Type B pancreatic cell (in vitro differentiated cells): ENCODE results near the gene PCDHB12. TPM values are rescaled to one million over a fixed set of nuclear protein-coding genes. Genes with fewer than 3 reads are reported as not detected.
"Not testable (repeated sequence)": the region's sequence is repeated elsewhere in the genome, so short reads cannot be mapped to it uniquely, and the experiment has no call there.

ENCODE experiments used
- DNase-seq: peaks from one replicate; pipeline ENCODE4 v3.0.0; 2021; ENCODE audit warnings: mixed read lengths; ENCODE audit not compliant: unreplicated experiment; ENCODE audit errors: extremely low spot score
- H3K27ac Mint-ChIP-seq: 2 replicates; pipeline ENCODE4 v1.8.0; 2021; ENCODE audit warnings: mild to moderate bottlenecking, mixed read lengths
- H3K27me3 Mint-ChIP-seq: 2 replicates; pipeline ENCODE4 v1.8.0; 2021; ENCODE audit warnings: mixed read lengths
- H3K36me3 Mint-ChIP-seq: 2 replicates; pipeline ENCODE4 v1.8.0; 2021; ENCODE audit warnings: mixed read lengths
- H3K4me1 Mint-ChIP-seq: one replicate; pipeline ENCODE4 v1.8.0; 2021; ENCODE audit warnings: mixed read lengths; ENCODE audit not compliant: unreplicated experiment
- H3K4me3 Mint-ChIP-seq: 2 replicates; pipeline ENCODE4 v1.8.0; 2021; ENCODE audit warnings: mild to moderate bottlenecking, mixed read lengths
- H3K9me3 Mint-ChIP-seq: 2 replicates; pipeline ENCODE4 v1.8.0; 2021; ENCODE audit warnings: mixed read lengths
- CTCF ChIP-seq: fragments of 200-600 bp; sonication (generic); conservative IDR thresholded peaks from 2 replicates; pipeline ENCODE4 v1.5.0; 2021; ENCODE audit warnings: antibody characterized with exemption, mild to moderate bottlenecking
- long read RNA-seq: library from polyadenylated mRNA; unstranded; transcript quantifications from one replicate; pipeline ENCODE4 v2.0.0, GENCODE V29; 2020
- total RNA-seq: library from RNA; stranded (reverse); gene quantifications from 2 replicates; pipeline ENCODE4 v1.2.1, GENCODE V29; 2021; ENCODE audit warnings: low replicate concordance

Gene PCDHB12
- total RNA-seq: 1.4 and 2.3 TPM in 2 replicates
- long read RNA-seq, partial matches to known transcripts: 0 of 4 reads
- long read RNA-seq, other reads (novel, unspliced or antisense): 0 of 4 reads

DNA sequence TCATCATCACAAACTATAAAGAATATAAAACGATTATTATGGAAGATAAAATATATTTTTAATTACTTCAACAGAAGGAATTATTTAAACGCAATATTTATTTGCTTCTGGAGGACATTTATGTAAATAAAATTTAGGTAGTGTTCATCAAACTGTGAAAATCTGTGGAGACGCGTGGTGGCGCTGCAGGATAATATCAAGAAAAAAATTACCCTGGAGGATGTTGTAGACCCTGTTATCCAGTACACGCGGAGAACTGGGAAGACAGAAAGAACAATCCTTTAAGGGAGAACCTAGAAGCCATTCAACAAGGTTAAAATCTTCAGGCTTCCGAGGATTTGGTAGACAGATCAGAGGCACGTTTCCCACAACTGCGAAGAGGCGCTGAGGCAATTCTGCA is at the start of gene PCDHB12:
PCDHB12 (plus strand) TSS at position 242 of the 400 bp plus-strand sequence. CDS start 189 bp downstream, outside the sequence.
- Mint-ChIP-seq H3K27ac (no peak within 1 kb of the TSS), H3K4me1 (no peaks in the 10 kb centered on the region), H3K27me3 (no peaks in the 10 kb centered on the region), H3K36me3 (no peaks in the 10 kb centered on the region), H3K9me3 (peaks cover under 1% of the 10 kb centered on the region), H3K4me3 (peak within 1 kb of the TSS; percentile 80)
- DNase-seq: no peak
- peak; percentile 45 for TF ChIP-seq CTCF

DNA sequence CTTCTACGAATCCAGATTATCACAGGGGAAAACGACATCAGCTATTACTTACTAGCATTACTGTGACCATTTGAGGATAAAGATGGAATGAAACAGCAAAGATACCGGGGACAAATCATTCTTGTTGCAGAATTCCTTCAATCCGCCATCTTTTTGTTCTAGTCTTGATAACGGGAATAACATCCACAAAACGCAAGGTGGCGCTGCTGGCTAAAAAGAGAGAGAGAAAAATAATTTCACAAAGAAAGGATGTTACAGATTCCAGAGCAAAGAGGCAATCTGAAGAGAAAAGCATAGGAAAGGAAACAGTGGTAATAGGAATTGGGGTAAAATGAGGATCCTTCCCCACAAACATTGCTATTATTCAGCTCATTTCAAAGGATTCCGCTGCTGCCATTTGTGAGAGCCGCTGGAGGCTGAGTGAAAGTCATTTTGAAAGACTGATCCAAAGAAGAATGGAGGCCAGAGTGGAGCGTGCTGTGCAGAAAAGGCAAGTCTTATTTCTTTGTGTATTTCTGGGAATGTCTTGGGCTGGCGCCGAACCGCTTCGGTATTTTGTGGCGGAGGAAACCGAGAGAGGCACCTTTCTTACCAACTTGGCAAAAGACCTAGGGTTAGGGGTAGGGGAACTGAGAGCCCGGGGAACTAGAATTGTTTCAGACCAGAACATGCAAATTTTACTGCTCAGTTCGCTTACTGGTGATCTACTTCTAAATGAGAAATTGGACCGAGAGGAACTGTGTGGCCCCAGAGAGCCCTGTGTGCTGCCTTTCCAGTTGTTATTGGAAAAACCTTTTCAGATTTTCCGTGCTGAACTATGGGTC is 35.9 kb upstream of the PCDHB12 start, which contains the start of gene PCDHB7:
PCDHB7 (plus strand) TSS at position 264 of the 824 bp plus-strand sequence; CDS start at position 456, 192 bp downstream.
- H3K9me3 Mint-ChIP-seq: peaks cover 5% of the 10 kb centered on the region
- DNase-seq: no peak
- no peaks in the 10 kb centered on the region for H3K4me1 Mint-ChIP-seq
- H3K27me3 Mint-ChIP-seq: no peaks in the 10 kb centered on the region
- H3K4me3 Mint-ChIP-seq: no peak within 1 kb of the TSS
- H3K27ac Mint-ChIP-seq: no peak within 1 kb of the TSS
- no peaks in the 10 kb centered on the region for H3K36me3 Mint-ChIP-seq
- TF ChIP-seq CTCF: peak; percentile 60

DNA sequence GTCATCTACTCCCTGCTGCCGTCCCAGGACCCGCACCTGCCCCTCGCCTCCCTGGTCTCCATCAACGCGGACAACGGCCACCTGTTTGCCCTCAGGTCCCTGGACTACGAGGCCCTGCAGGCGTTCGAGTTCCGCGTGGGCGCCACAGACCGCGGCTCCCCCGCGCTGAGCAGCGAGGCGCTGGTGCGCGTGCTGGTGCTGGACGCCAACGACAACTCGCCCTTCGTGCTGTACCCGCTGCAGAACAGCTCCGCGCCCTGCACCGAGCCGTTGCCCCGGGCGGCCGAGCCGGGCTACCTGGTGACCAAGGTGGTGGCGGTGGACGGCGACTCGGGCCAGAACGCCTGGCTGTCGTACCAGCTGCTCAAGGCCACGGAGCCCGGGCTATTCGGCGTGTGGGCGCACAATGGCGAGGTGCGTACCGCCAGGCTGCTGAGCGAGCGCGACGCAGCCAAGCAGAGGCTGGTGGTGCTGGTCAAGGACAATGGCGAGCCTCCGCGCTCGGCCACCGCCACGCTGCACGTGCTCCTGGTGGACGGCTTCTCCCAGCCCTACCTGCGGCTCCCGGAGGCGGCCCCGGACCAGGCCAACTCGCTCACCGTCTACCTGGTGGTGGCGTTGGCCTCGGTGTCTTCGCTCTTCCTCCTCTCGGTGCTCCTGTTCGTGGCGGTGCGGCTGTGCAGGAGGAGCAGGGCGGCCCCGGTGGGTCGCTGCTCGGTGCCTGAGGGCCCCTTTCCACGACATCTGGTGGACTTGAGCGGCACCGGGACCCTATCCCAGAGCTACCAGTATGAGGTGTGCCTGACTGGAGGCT is 34.0 kb upstream of the PCDHB12 start:
- H3K4me3 Mint-ChIP-seq, H3K36me3 Mint-ChIP-seq, H3K4me1 Mint-ChIP-seq, H3K27me3 Mint-ChIP-seq, H3K9me3 Mint-ChIP-seq, DNase-seq, H3K27ac Mint-ChIP-seq: not testable (repeated sequence)

DNA sequence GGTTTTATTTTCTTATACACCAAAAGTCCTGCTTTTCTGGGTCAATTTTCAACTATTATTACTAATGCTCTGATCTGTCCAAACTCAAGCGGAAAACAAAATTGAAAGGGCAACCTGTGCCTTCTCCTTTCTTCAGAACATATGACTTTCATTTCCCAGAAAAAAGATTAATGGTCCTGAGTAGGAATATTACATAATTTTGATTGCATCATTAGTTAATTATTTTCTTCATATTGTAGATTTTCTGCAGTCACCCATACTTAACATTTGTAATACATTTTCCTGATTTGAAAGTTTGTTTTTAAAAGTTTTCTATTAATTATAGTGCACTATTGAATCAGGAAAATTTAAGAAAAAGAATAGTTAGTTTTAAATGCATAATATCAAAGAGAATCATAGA is 32.6 kb upstream of the PCDHB12 start:
- Mint-ChIP-seq H3K9me3 (no peaks in the 10 kb centered on the region), H3K27ac (no peak overlapping the region), H3K36me3 (no peaks in the 10 kb centered on the region), H3K4me3 (no peak overlapping the region), H3K4me1 (no peaks in the 10 kb centered on the region), H3K27me3 (no peaks in the 10 kb centered on the region)
- TF ChIP-seq CTCF: no peak
- no peak for DNase-seq

GRCh38 chr5:141177577-141178191 is 30.8 kb upstream of the PCDHB12 start, which contains the start of gene PCDHB8:
PCDHB8 (plus strand) TSS chr5:141177790; CDS start chr5:141178035, 245 bp downstream.
- not testable (repeated sequence) for H3K27ac Mint-ChIP-seq, DNase-seq, H3K36me3 Mint-ChIP-seq, H3K9me3 Mint-ChIP-seq, H3K4me3 Mint-ChIP-seq, H3K27me3 Mint-ChIP-seq, H3K4me1 Mint-ChIP-seq

DNA sequence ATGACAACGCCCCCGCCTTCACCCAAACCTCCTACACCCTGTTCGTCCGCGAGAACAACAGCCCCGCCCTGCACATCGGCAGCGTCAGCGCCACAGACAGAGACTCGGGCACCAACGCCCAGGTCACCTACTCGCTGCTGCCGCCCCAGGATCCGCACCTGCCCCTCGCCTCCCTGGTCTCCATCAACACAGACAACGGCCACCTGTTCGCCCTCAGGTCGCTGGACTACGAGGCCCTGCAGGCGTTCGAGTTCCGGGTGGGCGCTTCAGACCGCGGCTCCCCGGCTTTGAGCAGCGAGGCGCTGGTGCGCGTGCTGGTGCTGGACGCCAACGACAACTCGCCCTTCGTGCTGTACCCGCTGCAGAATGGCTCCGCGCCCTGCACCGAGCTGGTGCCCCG is 29.1 kb upstream of the PCDHB12 start:
- H3K9me3 Mint-ChIP-seq, DNase-seq, H3K27me3 Mint-ChIP-seq, H3K36me3 Mint-ChIP-seq, H3K4me1 Mint-ChIP-seq, H3K27ac Mint-ChIP-seq, H3K4me3 Mint-ChIP-seq: not testable (repeated sequence)

DNA sequence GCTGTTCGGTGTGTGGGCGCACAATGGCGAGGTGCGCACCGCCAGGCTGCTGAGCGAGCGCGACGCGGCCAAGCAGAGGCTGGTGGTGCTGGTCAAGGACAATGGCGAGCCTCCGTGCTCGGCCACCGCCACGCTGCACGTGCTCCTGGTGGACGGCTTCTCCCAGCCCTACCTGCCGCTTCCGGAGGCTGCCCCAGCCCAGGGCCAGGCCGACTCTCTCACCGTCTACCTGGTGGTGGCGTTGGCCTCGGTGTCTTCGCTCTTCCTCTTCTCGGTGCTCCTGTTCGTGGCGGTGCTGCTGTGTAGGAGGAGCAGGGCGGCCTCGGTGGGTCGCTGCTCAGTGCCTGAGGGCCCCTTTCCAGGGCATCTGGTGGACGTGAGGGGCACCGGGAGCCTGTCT is 28.6 kb upstream of the PCDHB12 start:
- H3K4me1 Mint-ChIP-seq, H3K9me3 Mint-ChIP-seq, H3K27ac Mint-ChIP-seq, DNase-seq, H3K4me3 Mint-ChIP-seq, H3K27me3 Mint-ChIP-seq: not testable (repeated sequence)
- peaks cover 11% of the 10 kb centered on the region for H3K36me3 Mint-ChIP-seq
